ENCODE results near the gene ADRB1. TPM values are rescaled to one million over a fixed set of nuclear protein-coding genes. Genes with fewer than 3 reads are reported as not detected.

ADRB1 gene
- total RNA-seq = 0.72 TPM
- polyA plus RNA-seq (ENCODE audit: insufficient read depth, low read depth, low replicate concordance) = 1.4 TPM
- long read RNA-seq, donor 1 = 0 reads
- long read RNA-seq, donor 2 = 0 reads
- long read RNA-seq, donor 3, partial matches to known transcripts = 0 of 1 reads
- long read RNA-seq, donor 3, other reads (novel, unspliced or antisense) = 0 of 1 reads
- long read RNA-seq, donor 4 = 0 reads
- long read RNA-seq, donor 5 = 0 reads
- long read RNA-seq, donor 6 = 0 reads
- long read RNA-seq, donor 7 = 0 reads
- long read RNA-seq, donor 8 = 0 reads
- long read RNA-seq, donor 9 = 0 reads
- long read RNA-seq, donor 10, partial matches to known transcripts = 0 of 1 reads
- long read RNA-seq, donor 10, other reads (novel, unspliced or antisense) = 0 of 1 reads

DNA sequence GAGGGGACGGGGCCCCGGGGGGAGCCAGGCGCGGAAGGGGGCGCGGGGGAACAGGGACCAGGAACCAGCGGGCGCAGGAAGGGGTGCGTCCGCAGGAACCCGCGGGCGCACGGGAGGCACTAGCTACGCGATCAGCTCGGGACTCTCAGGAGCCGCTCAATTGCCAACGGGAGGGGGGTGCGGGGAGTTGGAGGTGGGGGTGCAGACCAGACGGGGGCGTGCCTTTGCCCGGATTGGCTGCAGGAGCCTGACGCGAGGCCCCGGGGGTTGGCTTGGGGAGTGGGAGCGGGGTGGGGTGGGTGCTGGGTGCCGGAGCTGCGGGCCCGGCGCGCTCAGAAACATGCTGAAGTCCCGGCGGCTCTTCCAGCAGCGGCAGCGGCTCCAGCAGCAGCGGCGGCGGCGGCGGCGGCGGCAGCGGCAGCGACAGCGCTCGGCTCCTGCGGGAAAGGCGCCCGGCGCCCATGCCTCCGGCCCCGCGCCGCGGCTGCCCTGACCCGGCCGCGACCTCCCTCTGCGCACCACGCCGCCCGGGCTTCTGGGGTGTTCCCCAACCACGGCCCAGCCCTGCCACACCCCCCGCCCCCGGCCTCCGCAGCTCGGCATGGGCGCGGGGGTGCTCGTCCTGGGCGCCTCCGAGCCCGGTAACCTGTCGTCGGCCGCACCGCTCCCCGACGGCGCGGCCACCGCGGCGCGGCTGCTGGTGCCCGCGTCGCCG is at the start of gene ADRB1:
ADRB1 (plus strand) TSS at position 335 of the 715 bp plus-strand sequence; CDS start at position 602, 267 bp downstream.
- TF ChIP-seq, protein P1, sequence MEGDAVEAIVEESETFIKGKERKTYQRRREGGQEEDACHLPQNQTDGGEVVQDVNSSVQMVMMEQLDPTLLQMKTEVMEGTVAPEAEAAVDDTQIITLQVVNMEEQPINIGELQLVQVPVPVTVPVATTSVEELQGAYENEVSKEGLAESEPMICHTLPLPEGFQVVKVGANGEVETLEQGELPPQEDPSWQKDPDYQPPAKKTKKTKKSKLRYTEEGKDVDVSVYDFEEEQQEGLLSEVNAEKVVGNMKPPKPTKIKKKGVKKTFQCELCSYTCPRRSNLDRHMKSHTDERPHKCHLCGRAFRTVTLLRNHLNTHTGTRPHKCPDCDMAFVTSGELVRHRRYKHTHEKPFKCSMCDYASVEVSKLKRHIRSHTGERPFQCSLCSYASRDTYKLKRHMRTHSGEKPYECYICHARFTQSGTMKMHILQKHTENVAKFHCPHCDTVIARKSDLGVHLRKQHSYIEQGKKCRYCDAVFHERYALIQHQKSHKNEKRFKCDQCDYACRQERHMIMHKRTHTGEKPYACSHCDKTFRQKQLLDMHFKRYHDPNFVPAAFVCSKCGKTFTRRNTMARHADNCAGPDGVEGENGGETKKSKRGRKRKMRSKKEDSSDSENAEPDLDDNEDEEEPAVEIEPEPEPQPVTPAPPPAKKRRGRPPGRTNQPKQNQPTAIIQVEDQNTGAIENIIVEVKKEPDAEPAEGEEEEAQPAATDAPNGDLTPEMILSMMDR (IDR thresholded peaks at IDR 0.05; ENCODE audit: borderline replicate concordance, extremely low read depth, insufficient read depth) = no peak
- FAIRE-seq (no peak), DNase-seq (peak; percentile 68 to 83 (median 78))
- intact Hi-C loops (cut with DNase I) = no loop called here
- Histone ChIP-seq H3K36me3 (ENCODE audit: control insufficient read depth in 2 of 3, insufficient read depth in 3 of 3, low read length in 3 of 3) (no peaks in the 10 kb centered on the region), H3K27ac (ENCODE audit: low read depth in 2 of 2, low read length in 2 of 2) (peak within 1 kb of the TSS; percentile 51 to 81), H3K9me3 (ENCODE audit: control insufficient read depth in 2 of 3, insufficient read depth in 1 of 3, low read length in 3 of 3) (no peaks in the 10 kb centered on the region), H3K9ac (ENCODE audit: low read length in 3 of 3) (peak within 1 kb of the TSS in 1 of 3 donors; percentile 46), H3K4me3 (ENCODE audit: low read length in 3 of 3) (peak within 1 kb of the TSS in 2 of 3 donors; percentile 45 to 57), H3K27me3 (ENCODE audit: control insufficient read depth, insufficient read depth, low read length) (peaks cover 55% of the 10 kb centered on the region), H3K4me1 (ENCODE audit: control insufficient read depth in 2 of 3, insufficient read depth in 2 of 3, low read depth in 1 of 3, low read length in 3 of 3) (peaks cover 0 to 8% (median 0%) of the 10 kb centered on the region in 3 donors)

DNA sequence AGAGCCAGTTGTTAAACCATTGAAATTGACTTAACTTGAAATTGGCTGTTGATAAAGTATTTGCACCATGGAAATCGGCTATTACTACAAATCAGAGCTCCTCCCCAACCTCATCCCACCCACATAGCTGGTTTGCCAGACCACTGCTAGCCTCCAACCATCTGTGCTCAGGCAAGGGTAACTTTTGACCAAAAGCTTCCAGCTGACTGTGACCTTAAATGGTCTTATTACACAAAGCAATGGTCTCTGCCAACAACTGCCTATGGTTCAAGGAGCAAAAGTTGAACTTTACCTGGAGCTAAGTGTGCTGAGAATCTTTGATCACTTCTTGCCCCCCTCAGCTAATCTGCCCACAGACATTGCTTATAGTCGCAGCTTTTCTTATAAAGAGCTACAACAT is 48.5 kb upstream of the ADRB1 start:
- no peaks in the 10 kb centered on the region for H3K27me3 ChIP-seq (ENCODE audit: control insufficient read depth, insufficient read depth, low read length)
- H3K4me1 ChIP-seq (ENCODE audit: control insufficient read depth in 2 of 3, insufficient read depth in 2 of 3, low read depth in 1 of 3, low read length in 3 of 3) = peaks cover 0 to 14% (median 9%) of the 10 kb centered on the region in 3 donors
- H3K4me3 ChIP-seq (ENCODE audit: low read length in 3 of 3) = no peak overlapping the region
- no peak overlapping the region for H3K9ac ChIP-seq (ENCODE audit: low read length in 3 of 3)
- FAIRE-seq (no peak), DNase-seq (no peak)
- no peaks in the 10 kb centered on the region for H3K9me3 ChIP-seq (ENCODE audit: control insufficient read depth in 2 of 3, insufficient read depth in 1 of 3, low read length in 3 of 3)
- TF ChIP-seq, protein P1 (IDR thresholded peaks at IDR 0.05; ENCODE audit: borderline replicate concordance, extremely low read depth, insufficient read depth) = no peak
- no peaks in the 10 kb centered on the region for H3K36me3 ChIP-seq (ENCODE audit: control insufficient read depth in 2 of 3, insufficient read depth in 3 of 3, low read length in 3 of 3)
- no peak overlapping the region for H3K27ac ChIP-seq (ENCODE audit: low read depth in 2 of 2, low read length in 2 of 2)
- intact Hi-C loops (cut with DNase I) = no loop called here

DNA sequence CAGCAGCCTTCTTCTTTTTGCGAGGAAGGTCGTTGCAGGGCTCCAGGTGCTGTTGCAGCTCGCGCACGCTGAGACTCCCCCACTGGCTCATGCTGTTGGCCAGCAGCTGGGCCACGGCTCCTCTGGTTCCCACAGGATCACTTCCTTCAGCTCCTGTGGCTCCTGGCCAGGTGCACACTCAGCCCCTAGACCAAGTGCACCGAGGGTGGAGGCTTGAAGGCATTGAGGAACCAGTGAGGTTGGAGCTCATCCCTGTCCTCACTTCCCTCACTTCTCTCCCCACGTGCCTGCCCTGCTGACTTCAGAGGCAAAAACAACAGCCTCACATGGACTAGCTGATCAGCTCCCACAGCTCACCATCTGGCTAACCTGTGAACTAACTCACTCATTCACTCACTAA is 46.2 kb upstream of the ADRB1 start:
- Histone ChIP-seq H3K36me3 (ENCODE audit: control insufficient read depth in 2 of 3, insufficient read depth in 3 of 3, low read length in 3 of 3) (no peaks in the 10 kb centered on the region), H3K4me1 (ENCODE audit: control insufficient read depth in 2 of 3, insufficient read depth in 2 of 3, low read depth in 1 of 3, low read length in 3 of 3) (peaks cover 0 to 14% (median 9%) of the 10 kb centered on the region in 3 donors), H3K27ac (ENCODE audit: low read depth in 2 of 2, low read length in 2 of 2) (no peak overlapping the region), H3K4me3 (ENCODE audit: low read length in 3 of 3) (no peak overlapping the region), H3K27me3 (ENCODE audit: control insufficient read depth, insufficient read depth, low read length) (no peaks in the 10 kb centered on the region), H3K9me3 (ENCODE audit: control insufficient read depth in 2 of 3, insufficient read depth in 1 of 3, low read length in 3 of 3) (no peaks in the 10 kb centered on the region), H3K9ac (ENCODE audit: low read length in 3 of 3) (no peak overlapping the region)
- DNase-seq = no peak
- no peak for FAIRE-seq
- TF ChIP-seq, protein P1 (IDR thresholded peaks at IDR 0.05; ENCODE audit: borderline replicate concordance, extremely low read depth, insufficient read depth) = no peak
- intact Hi-C loops (cut with DNase I) = no loop called here
